Coronary artery (tissue), 2 donors: Measurements from ENCODE around the gene SLC7A1.

Experiments used
- DNase-seq: peaks from one replicate; pipeline ENCODE4 v3.0.0-alpha.2; 2017; ENCODE audit warnings: low spot score
- H3K27ac ChIP-seq, 2 donors: fragments of 200-600 bp; sonication (generic); one replicate each; pipeline ENCODE4 v1.5.1; 2016 to 2019
- H3K4me3 ChIP-seq: fragments of 200-600 bp; sonication (generic); 2 replicates; pipeline ENCODE4 v1.5.1; 2016; ENCODE audit warnings: mild to moderate bottlenecking, moderate library complexity
- CTCF ChIP-seq: fragments of 200-600 bp; sonication (generic); IDR thresholded peaks from one replicate; pipeline ENCODE4 v1.5.1; 2019; ENCODE audit warnings: antibody characterized with exemption

SLC7A1 gene

GRCh38 chr13:29546662-29547061 is 48.8 kb downstream of the SLC7A1 start:
- Histone ChIP-seq H3K4me3 (no peak overlapping the region), H3K27ac (no peak overlapping the region)
- no peak for DNase-seq
- no peak for TF ChIP-seq CTCF

DNA sequence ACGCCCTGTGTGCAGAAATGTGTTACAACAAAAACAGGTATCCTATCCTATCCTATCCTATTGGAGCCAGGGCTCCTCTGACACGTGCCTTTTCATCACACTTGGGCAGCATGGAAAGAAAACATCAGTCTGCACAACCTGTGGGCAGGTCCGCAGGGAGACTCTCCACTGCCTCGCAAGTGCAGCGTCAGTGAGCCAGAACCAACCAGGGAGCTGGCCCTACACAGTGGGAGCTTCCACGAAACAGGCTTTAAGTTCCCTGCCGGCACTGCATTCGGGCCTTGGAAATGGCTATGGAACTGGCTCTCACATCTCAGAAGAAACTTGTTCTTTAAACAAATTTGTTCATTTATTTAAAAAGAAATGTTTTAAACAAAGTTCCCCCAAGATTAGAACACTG is 49.5 kb downstream of the SLC7A1 start:
- H3K27ac ChIP-seq, result no peak overlapping the region
- no peak for DNase-seq
- TF ChIP-seq CTCF, result no peak
- H3K4me3 ChIP-seq, result no peak overlapping the region

DNA sequence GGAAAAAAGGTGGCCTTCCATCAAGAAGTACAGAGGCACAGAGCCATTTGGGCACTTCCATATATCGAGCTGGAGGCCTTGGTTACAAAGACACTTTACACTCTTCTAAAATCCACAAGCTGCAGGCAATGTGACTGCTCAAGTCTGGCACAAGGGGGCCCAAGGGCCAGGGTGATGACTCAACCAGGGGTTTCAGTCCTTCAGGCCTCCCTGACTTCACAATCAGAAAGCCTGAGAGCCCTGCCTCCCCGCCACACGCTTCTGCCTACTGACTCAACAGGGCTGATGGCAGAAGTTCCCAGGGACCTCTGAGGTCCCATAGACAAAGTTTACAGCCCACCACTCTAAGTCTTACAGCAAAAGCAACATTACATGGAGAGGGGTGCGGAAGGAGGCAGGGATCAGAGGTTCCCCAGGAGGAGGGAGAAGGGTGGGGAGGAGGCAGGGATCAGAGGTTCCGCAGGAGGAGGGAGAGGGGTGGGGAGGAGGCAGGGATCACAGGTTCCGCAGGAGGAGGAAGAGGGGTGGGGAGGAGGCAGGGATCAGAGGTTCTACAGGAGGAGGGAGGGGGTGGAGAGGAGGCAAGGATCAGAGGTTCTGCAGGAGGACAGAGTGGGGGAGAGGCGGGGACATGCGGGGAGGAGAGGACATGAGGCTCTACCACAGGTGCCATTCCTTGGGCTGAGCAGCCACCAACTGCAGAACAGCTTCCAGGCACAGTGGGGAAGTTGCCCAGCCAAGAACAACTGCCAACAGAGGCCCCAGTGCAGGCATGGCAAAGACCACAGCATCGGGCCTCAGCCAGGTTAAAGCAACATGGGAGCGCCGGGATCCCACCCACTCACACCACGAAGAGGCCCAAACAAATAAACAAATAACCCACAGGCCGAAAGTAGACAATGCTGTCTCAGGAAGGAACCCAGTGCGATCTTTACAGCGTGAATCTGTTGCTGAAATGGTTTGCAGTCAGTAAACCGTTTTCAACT is 52.0 kb downstream of the SLC7A1 start:
- no peak for TF ChIP-seq CTCF
- Histone ChIP-seq H3K27ac (no peak overlapping the region), H3K4me3 (no peak overlapping the region)
- DNase-seq, result no peak

DNA sequence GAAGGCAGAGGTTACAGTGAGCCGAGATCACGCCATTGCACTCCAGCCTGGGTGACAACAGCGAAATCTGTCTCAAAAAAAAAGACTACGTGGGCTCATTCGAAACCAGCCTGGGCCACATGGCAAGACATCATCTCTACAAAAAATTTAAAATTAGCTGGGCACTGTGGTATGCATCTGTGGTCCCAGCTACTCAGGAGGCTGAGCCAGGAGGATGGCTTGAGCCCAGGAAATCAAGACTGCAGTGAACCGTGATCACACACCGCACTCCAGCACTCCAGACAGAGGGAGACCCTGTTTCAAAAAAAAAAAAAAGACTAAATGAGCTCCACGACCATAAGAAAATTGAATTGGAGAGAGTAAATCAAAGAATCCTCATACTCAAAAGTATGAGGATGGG is 53.1 kb downstream of the SLC7A1 start:
- Histone ChIP-seq H3K27ac (no peak overlapping the region), H3K4me3 (no peak overlapping the region)
- no peak for DNase-seq
- TF ChIP-seq CTCF, result no peak

DNA sequence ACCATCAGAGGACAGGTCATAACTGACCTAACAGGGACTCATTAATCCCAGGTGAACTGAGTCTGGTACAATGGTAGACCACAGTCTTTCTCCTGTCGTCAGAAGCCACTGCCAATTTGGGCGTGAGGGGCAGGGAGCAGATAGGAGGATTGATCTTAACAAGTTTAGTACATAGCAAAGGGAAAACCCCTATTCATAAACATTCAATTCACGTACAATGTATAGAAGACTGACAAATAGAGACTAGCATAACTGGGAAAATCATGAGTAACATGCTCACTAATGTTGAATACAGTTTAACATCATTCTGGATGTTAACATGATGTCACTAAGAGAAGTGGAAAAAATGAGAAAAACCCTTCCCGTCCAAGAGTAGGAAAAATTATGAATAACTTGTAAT is 54.1 kb downstream of the SLC7A1 start:
- no peak for TF ChIP-seq CTCF
- DNase-seq, result no peak
- Histone ChIP-seq H3K4me3 (no peak overlapping the region), H3K27ac (no peak overlapping the region)

GRCh38 chr13:29540799-29541198 is 54.7 kb downstream of the SLC7A1 start:
- no peak for DNase-seq
- no peak overlapping the region for H3K27ac ChIP-seq
- TF ChIP-seq CTCF, result no peak
- no peak overlapping the region for H3K4me3 ChIP-seq

GRCh38 chr13:29540334-29540733 is 55.2 kb downstream of the SLC7A1 start:
- DNase-seq, result no peak
- H3K27ac ChIP-seq, result no peak overlapping the region
- TF ChIP-seq CTCF, result no peak
- no peak overlapping the region for H3K4me3 ChIP-seq
